GM19025 (cell line): Measurements from ENCODE around the gene AMTN.

Experiments used
- ATAC-seq: cut with Tn5 transposase; IDR thresholded peaks from one replicate; pipeline ENCODE4 v1.9.1; 2021; ENCODE audit warnings: mild to moderate bottlenecking, low read depth, moderate library complexity; ENCODE audit not compliant: unreplicated experiment

Gene AMTN

GRCh38 chr4:70559211-70559830 is 41.0 kb downstream of the AMTN start:
- ATAC-seq = no peak

DNA sequence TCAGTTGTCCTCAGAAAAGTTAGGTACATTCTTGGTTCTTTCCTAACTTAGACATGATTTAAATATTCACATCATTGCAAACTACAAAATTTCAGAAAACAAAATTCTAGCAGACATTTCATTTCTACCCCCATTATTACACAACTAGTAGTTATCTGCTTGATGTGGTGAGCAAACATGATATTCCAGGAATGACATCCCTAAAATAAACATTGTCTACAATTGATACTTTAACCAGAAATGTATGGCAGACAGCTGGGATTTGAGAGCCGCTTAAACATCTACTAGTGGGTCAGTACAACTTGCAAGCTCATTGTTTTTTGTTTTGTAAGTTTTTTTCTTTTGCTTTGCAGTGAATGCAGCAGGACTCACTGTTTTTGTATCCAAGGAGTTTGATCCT is 41.6 kb downstream of the AMTN start:
- no peak for ATAC-seq

DNA sequence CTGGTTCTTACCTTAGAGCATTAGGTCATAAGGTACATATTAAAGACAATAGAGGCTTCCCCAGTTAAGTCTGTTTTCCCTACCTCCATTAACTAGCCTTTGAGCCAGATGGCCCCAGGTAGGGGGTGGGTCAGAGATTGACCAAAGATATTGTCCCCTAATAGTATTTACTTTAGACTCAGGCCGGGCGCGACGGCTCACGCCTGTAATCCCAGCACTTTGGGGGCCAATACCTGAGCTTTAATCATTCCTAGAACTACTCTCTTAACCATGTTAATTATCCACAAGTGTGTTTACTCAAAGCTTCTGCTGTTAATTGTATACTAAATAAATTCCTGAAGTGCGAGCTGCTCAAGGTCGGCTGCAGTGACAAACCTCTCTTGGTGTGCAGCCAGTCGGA is 45.7 kb downstream of the AMTN start:
- ATAC-seq = no peak

- no peak for ATAC-seq
Measured at GRCh38 chr4:70570796-70571195, 52.4 kb downstream of the AMTN start.

DNA sequence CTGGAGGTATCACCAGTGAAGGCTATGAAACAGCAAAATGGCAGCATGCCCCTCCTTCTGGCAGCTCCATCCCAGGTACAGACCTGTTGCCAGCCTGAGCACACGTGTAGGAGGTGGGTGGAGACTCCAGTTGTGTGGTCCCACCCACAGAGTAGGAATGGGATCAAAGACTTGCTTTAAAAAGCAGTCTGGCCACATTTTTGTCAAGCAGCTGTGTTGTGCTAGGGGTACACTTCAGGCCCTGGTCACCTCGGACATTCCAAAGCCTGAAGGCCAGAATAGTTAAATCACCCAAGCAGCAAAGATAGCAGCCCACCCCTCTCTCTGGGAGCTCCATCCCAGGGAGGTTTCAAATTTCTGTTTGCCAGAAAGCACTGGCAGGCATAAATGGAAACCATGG is 53.4 kb downstream of the AMTN start:
- ATAC-seq = no peak

GRCh38 chr4:70575964-70576363 is 57.6 kb downstream of the AMTN start:
- no peak for ATAC-seq

DNA sequence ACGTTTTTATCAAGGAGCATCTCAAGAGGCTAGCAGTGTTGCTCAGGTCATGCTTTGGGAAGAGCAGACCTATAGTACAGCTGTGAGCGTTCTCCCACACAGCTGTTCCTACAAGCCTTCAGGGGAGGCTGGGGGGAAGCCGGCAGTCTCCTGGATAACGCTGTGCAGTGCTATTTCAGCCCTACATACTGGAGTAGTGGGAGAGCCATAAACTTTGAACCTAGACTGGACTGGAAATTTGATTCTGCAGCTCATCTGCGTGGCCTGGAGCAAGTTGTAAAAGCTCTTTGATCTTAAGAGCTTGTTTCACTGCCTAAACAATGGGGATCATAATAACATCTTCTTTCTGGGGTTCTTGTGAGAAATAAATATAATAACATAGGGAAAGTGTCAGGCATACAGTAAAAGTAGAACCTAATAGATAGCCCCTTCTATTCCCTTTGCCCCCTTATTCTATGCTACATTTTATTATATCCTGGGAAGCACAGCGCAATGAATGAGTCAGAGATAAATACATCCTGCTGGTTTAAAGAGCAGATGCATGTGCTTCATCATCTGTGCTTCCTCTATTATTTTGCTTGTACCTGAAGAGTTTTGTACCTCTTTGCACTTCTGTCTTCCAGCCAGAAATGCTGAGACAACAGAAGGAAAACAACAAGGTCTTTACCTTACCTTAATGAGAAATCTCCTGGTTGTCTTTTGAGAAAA is 59.0 kb downstream of the AMTN start:
- ATAC-seq = no peak

DNA sequence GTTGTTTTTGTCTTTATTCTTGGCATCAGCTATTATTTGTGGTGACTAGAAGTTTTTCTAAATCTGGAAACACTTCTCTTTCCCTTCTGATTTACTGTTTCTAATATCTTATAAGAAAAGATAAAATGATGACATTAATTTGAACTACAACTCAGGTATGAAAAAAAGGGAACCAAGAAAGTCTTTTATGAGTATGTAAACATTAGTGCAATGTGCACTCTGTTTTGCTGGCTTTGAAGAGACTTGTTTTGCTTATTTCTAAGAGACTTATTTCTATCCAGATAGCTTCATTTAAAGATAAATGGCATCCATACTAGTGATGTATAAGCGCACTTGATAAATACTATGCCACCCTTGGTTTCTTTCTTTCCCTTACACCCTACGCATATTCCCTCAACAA is 63.6 kb downstream of the AMTN start:
- no peak for ATAC-seq
